HepG2 (cell line): ENCODE data around the gene DIP2C. TPM values are rescaled to one million over a fixed set of nuclear protein-coding genes. Genes with fewer than 3 reads are reported as not detected.

ENCODE experiments used
- ATAC-seq: fragments of 200-7000 bp; cut with Tn5 transposase; 3 replicates; pipeline ENCODE4 v1.9.1; 2020; ENCODE audit warnings: mild to moderate bottlenecking, moderate library complexity
- BruUV-seq: library from RNA; stranded (reverse); fragments of 400-500 nt; replicated peaks from 2 replicates; lab custom pipeline; 2021; lab: Mats Ljungman, UMichigan
- CTCF ChIA-PET: fragments of 300-600 bp; formaldehyde crosslinking; extraction: SDS; loops from one replicate; lab custom pipeline; 2021; ENCODE audit warnings: low total read pairs, inconsistent platforms, low intra/inter-chr PET ratio; lab: Yijun Ruan, JAX
- POLR2A ChIA-PET: fragments of 350-600 bp; sonication (Branson Sonifier 250); formaldehyde crosslinking; loops from one replicate; lab custom pipeline; 2020; ENCODE audit warnings: antibody characterized with exemption, inconsistent platforms; lab: Yijun Ruan, JAX
- DNase-seq: peaks from one replicate; pipeline ENCODE4 v3.0.0-alpha.2; 2015; ENCODE audit warnings: low spot score
- FAIRE-seq: peaks from 3 replicates; lab custom pipeline; 2011; peaks lifted over from hg19 to GRCh38; lab: Jason Lieb, UNC
- H2AFZ ChIP-seq: one replicate; pipeline ENCODE4 v1.6.1; 2011; ENCODE audit warnings: low read length, inconsistent platforms
- H3K27ac ChIP-seq: fragments of 300-600 bp; 3 replicates; pipeline ENCODE4 v1.8.0; 2011; ENCODE audit warnings: mixed run types, mild to moderate bottlenecking, mixed read lengths, low read length, inconsistent platforms; ENCODE audit not compliant: insufficient read depth; ENCODE audit errors: extremely low read length
- H3K27me3 ChIP-seq, 2 experiments: fragments of 200-600 bp in 1 of 2; 2 replicates in 1 of 2; 3 replicates in 1 of 2; pipeline versions ENCODE4 v1.6.0 to v1.8.0; 2011; ENCODE audit warnings: low read length in 2 of 2, mild to moderate bottlenecking in 2 of 2, moderate library complexity in 2 of 2, inconsistent platforms in 1 of 2; ENCODE audit not compliant: insufficient read depth in 2 of 2, control insufficient read depth in 1 of 2
- H3K36me3 ChIP-seq, 2 experiments: fragments of 200-600 bp in 1 of 2; replicated peaks in 1 of 2; 2 replicates in 1 of 2; 3 replicates in 1 of 2; pipeline versions ENCODE4 v1.5.1 to v1.8.0; 2011; ENCODE audit warnings: low read length in 2 of 2, inconsistent platforms in 1 of 2; ENCODE audit not compliant: insufficient read depth in 2 of 2, control insufficient read depth in 1 of 2
- H3K4me1 ChIP-seq: 2 replicates; pipeline ENCODE4 v1.5.1; 2012; ENCODE audit warnings: low read length, inconsistent platforms; ENCODE audit not compliant: insufficient read depth
- H3K4me2 ChIP-seq: 2 replicates; pipeline ENCODE4 v1.6.0; 2011; ENCODE audit warnings: low read depth, low read length, inconsistent platforms
- H3K4me3 ChIP-seq, 3 experiments: fragments of 200-600 bp in 1 of 3; sonication (generic), shearing (Covaris generic) in 1 of 3; replicated peaks in 1 of 3; 2 replicates each; pipeline ENCODE4 v1.5.1; 2011 to 2016; ENCODE audit warnings: low read length in 3 of 3, inconsistent platforms in 2 of 3, low read depth in 2 of 3, mild to moderate bottlenecking in 2 of 3, control low read depth in 1 of 3, mixed read lengths in 1 of 3; ENCODE audit not compliant: insufficient read depth in 1 of 3
- H3K79me2 ChIP-seq: one replicate; pipeline ENCODE4 v1.6.1; 2011; ENCODE audit warnings: low read length, inconsistent platforms; ENCODE audit not compliant: insufficient read depth
- H3K9ac ChIP-seq: 2 replicates; pipeline ENCODE4 v1.6.0; 2011; ENCODE audit warnings: mild to moderate bottlenecking, low read depth, low read length, inconsistent platforms; ENCODE audit not compliant: insufficient read depth
- H3K9me3 ChIP-seq: 2 replicates; pipeline ENCODE4 v1.5.1; 2012; ENCODE audit warnings: mild to moderate bottlenecking, low read length
- H4K20me1 ChIP-seq: 2 replicates; pipeline ENCODE4 v1.6.0; 2011; ENCODE audit warnings: inconsistent platforms, mild to moderate bottlenecking, low read length, moderate library complexity; ENCODE audit not compliant: insufficient read depth
- ATF3 ChIP-seq: sonication (generic); formaldehyde crosslinking; IDR thresholded peaks from 2 replicates; pipeline ENCODE4 v1.4.0; 2020; ENCODE audit warnings: missing genetic modification reagents
- NCOR1 ChIP-seq: fragments of 200-600 bp; sonication (generic); IDR thresholded peaks from 2 replicates; pipeline ENCODE4 v1.7.0; 2017; ENCODE audit warnings: antibody characterized with exemption, low read length, borderline replicate concordance
- PHF5A ChIP-seq: IDR thresholded peaks from one replicate; pipeline ENCODE4 v1.6.1; 2018; ENCODE audit warnings: low read depth, missing genetic modification reagents; ENCODE audit not compliant: unreplicated experiment
- SP2 ChIP-seq: sonication (generic); formaldehyde crosslinking; IDR thresholded peaks from 2 replicates; pipeline ENCODE4 v1.5.1; 2020; ENCODE audit warnings: mild to moderate bottlenecking, missing genetic modification reagents
- TRAFD1 ChIP-seq: sonication (generic); formaldehyde crosslinking; IDR thresholded peaks from 2 replicates; pipeline ENCODE4 v1.5.1; 2020; ENCODE audit warnings: missing genetic modification reagents, mild to moderate bottlenecking, borderline replicate concordance
- ZNF20 ChIP-seq: sonication (generic); formaldehyde crosslinking; IDR thresholded peaks from 2 replicates; pipeline ENCODE4 v1.4.0; 2020; ENCODE audit warnings: mild to moderate bottlenecking, moderate library complexity, missing genetic modification reagents
- ZNF597 ChIP-seq: sonication (generic); formaldehyde crosslinking; IDR thresholded peaks from 2 replicates; pipeline ENCODE4 v1.5.0; 2020; ENCODE audit warnings: missing genetic modification reagents
- ZNF761 ChIP-seq: sonication (generic); formaldehyde crosslinking; conservative IDR thresholded peaks from 2 replicates; pipeline ENCODE4 v1.4.0; 2020; ENCODE audit warnings: mild to moderate bottlenecking, missing genetic modification reagents
- WGBS: methylation state at CpG from one replicate; pipeline ENCODE4 v1.1.6; 2017; ENCODE audit warnings: low lambda C conversion rate; 5-methylcytosine and 5-hydroxymethylcytosine counted together
- in situ Hi-C: cut with HindIII; loops from 2 replicates; pipeline ENCODE4 v1.10.0; 2017; ENCODE audit warnings: low pct_unique_long_range_greater_than_20kb; ENCODE audit not compliant: extremely low pct_ligation_motif_present
- intact Hi-C: fragments of 100-400 bp; cut with micrococcal nuclease; formaldehyde crosslinking; loops from one replicate; pipeline ENCODE4 v1.10.0; 2022; ENCODE audit not compliant: unreplicated experiment
- polyA plus RNA-seq, 8 experiments: library from polyadenylated mRNA; depleted of rRNA in 3 of 8; stranded (reverse) in 7 of 8; unstranded in 1 of 8; fragments of >200 nt; fragmentation: Illumina TruSeq in 4 of 8; extraction: Trizol in 4 of 8; gene quantifications; 2 replicates each; pipeline versions ENCODE4 v1.2.1 to v1.2.3, GENCODE V29; 2011 to 2016; ENCODE audit warnings: low read depth in 4 of 8, missing spikeins in 1 of 8, mixed read lengths in 1 of 8; ENCODE audit not compliant: insufficient read depth in 1 of 8
- total RNA-seq, 5 experiments: library from RNA; depleted of rRNA; stranded (reverse); fragments of >200 nt; fragmentation: Illumina TruSeq; extraction: Trizol; gene quantifications; 2 replicates each; pipeline ENCODE4 v1.2.3, GENCODE V29; 2016; ENCODE audit warnings: low read depth in 1 of 5

The DIP2C gene
- total and polyA plus RNA-seq, 2 of the 13 experiments (the other 11 are each of a cell fraction or from before 2014, with no cell fraction given): 2.2 to 2.7 TPM

GRCh38 chr10:359093-359492, 330.4 kb downstream of the DIP2C start:
- Histone ChIP-seq H4K20me1 (no peaks in the 10 kb centered on the region), H3K4me3 (no peak overlapping the region), H3K27ac (no peak overlapping the region), H3K4me1 (peaks cover 13% of the 10 kb centered on the region; the same call in 1 of the 2 replicates), H3K9me3 (no peaks in the 10 kb centered on the region), H3K36me3 (peaks cover 0 to 1% of the 10 kb centered on the region in 2 experiments; a peak in 2 of 5 replicates), H3K27me3 (no peaks in the 10 kb centered on the region), H3K79me2 (no peaks in the 10 kb centered on the region), H3K4me2 (no peak overlapping the region), H3K9ac (no peak overlapping the region), H2AFZ (no peak overlapping the region)
- in situ Hi-C loops (no loop called here), intact Hi-C loops (no loop called here)
- POLR2A ChIA-PET: no interaction called here
- CTCF ChIA-PET: no interaction called here
- FAIRE-seq (no peak), DNase-seq (no peak), ATAC-seq (no peak)
- no peak for TF ChIP-seq ATF3 (CRISPR knock-in tag)
- no peak for TF ChIP-seq ZNF20
- TF ChIP-seq NCOR1: no peak
- no peak for TF ChIP-seq ZNF597 (CRISPR knock-in tag)
- no peak for TF ChIP-seq TRAFD1 (CRISPR knock-in tag)
- no peak for TF ChIP-seq PHF5A (CRISPR knock-in tag)
- TF ChIP-seq ZNF761 (CRISPR knock-in tag): no peak
- no peak for TF ChIP-seq SP2
- WGBS: 97% methylated on average over 10 of the region's 18 CpGs
- no TSS peak for BruUV-seq
